CD14-positive monocyte (primary cell): ENCODE results near the gene CCDC40. TPM values are rescaled to one million over a fixed set of nuclear protein-coding genes. Genes with fewer than 3 reads are reported as not detected.

Source experiments
- DNase-seq, 3 donors: peaks; one replicate each; pipeline ENCODE4 v3.0.0-alpha.2; 2011 to 2022
- H2AFZ ChIP-seq: 2 replicates; pipeline ENCODE4 v1.6.0; 2012; ENCODE audit warnings: mild to moderate bottlenecking, low read depth, low read length, inconsistent platforms; ENCODE audit not compliant: insufficient read depth, poor library complexity, severe bottlenecking
- H3K27ac ChIP-seq, 2 donors: 1 replicate in 1 of 2; 2 replicates in 1 of 2; pipeline ENCODE4 v1.5.1; 2012 to 2013; ENCODE audit warnings: low read length in 2 of 2, control low read depth in 1 of 2, inconsistent platforms in 1 of 2, low read depth in 1 of 2, mild to moderate bottlenecking in 1 of 2
- H3K27me3 ChIP-seq, 2 donors: one replicate each; pipeline versions ENCODE4 v1.6.0 to v1.6.1; 2011 to 2013; ENCODE audit warnings: low read length in 2 of 2; ENCODE audit not compliant: control insufficient read depth in 2 of 2, insufficient read depth in 2 of 2
- H3K36me3 ChIP-seq, 2 donors: replicated peaks in 1 of 2; 1 replicate in 1 of 2; 2 replicates in 1 of 2; pipeline versions ENCODE4 v1.5.1 to v1.6.1; 2012 to 2013; ENCODE audit warnings: low read length in 2 of 2, control low read depth in 1 of 2, inconsistent platforms in 1 of 2, mild to moderate bottlenecking in 1 of 2; ENCODE audit not compliant: insufficient read depth in 2 of 2, control insufficient read depth in 1 of 2
- H3K4me1 ChIP-seq, 2 donors: 1 replicate in 1 of 2; 2 replicates in 1 of 2; pipeline versions ENCODE4 v1.5.1 to v1.6.1; 2012 to 2013; ENCODE audit warnings: low read length in 2 of 2, control low read depth in 1 of 2, inconsistent platforms in 1 of 2, mild to moderate bottlenecking in 1 of 2, moderate library complexity in 1 of 2; ENCODE audit not compliant: insufficient read depth in 2 of 2, control insufficient read depth in 1 of 2
- H3K4me2 ChIP-seq: replicated peaks from 2 replicates; pipeline ENCODE3; 2012; ENCODE audit warnings: low read length, moderate library complexity, mild to moderate bottlenecking; ENCODE audit not compliant: poor library complexity, severe bottlenecking; ENCODE audit errors: extremely low read depth
- H3K4me3 ChIP-seq, 3 experiments: fragments of 200-600 bp in 1 of 3; sonication (generic) in 1 of 3; replicated peaks in 1 of 3; 1 replicate in 2 of 3; 2 replicates in 1 of 3; pipeline ENCODE4 v1.5.1; 2011 to 2013; ENCODE audit warnings: low read length in 3 of 3, mild to moderate bottlenecking in 3 of 3, control low read depth in 2 of 3, low read depth in 2 of 3, inconsistent platforms in 1 of 3, moderate library complexity in 1 of 3
- H3K79me2 ChIP-seq: 2 replicates; pipeline ENCODE4 v1.6.0; 2012; ENCODE audit warnings: mild to moderate bottlenecking, control low read depth, inconsistent platforms, low read length, moderate library complexity; ENCODE audit not compliant: insufficient read depth
- H3K9ac ChIP-seq: 2 replicates; pipeline ENCODE4 v1.6.0; 2017; ENCODE audit warnings: low read length, mild to moderate bottlenecking; ENCODE audit not compliant: insufficient read depth, poor library complexity, severe bottlenecking
- H3K9me3 ChIP-seq, 2 donors: replicated peaks in 1 of 2; 1 replicate in 1 of 2; 2 replicates in 1 of 2; pipeline versions ENCODE4 v1.5.1 to v1.6.1; 2012 to 2013; ENCODE audit warnings: low read length in 2 of 2, control low read depth in 1 of 2; ENCODE audit not compliant: control insufficient read depth in 1 of 2, insufficient read depth in 1 of 2
- H4K20me1 ChIP-seq: 2 replicates; pipeline ENCODE4 v1.6.0; 2012; ENCODE audit warnings: mild to moderate bottlenecking, low read length, control low read depth, moderate library complexity; ENCODE audit not compliant: insufficient read depth
- H3K27ac Mint-ChIP-seq, 7 donors: one replicate each; pipeline ENCODE4 v1.8.0; 2020; ENCODE audit warnings: mild to moderate bottlenecking in 7 of 7, mixed read lengths in 7 of 7, moderate library complexity in 6 of 7, inconsistent platforms in 2 of 7
- H3K27me3 Mint-ChIP-seq, 3 donors: one replicate each; pipeline ENCODE4 v1.8.0; 2021 to 2022; ENCODE audit warnings: low read depth in 3 of 3, mild to moderate bottlenecking in 3 of 3, mixed read lengths in 3 of 3, moderate library complexity in 3 of 3, inconsistent platforms in 1 of 3
- H3K36me3 Mint-ChIP-seq, 2 donors: one replicate each; pipeline ENCODE4 v1.8.0; 2020; ENCODE audit warnings: mixed read lengths in 2 of 2, inconsistent platforms in 1 of 2, mild to moderate bottlenecking in 1 of 2
- H3K4me1 Mint-ChIP-seq: one replicate; pipeline ENCODE4 v1.8.0; 2020; ENCODE audit warnings: mild to moderate bottlenecking, mixed read lengths
- H3K4me3 Mint-ChIP-seq, 2 donors: one replicate each; pipeline ENCODE4 v1.8.0; 2020; ENCODE audit warnings: mild to moderate bottlenecking in 2 of 2, mixed read lengths in 2 of 2, moderate library complexity in 1 of 2
- H3K9me3 Mint-ChIP-seq, 7 donors: one replicate each; pipeline ENCODE4 v1.8.0; 2020 to 2022; ENCODE audit warnings: mixed read lengths in 7 of 7, mild to moderate bottlenecking in 6 of 7, moderate library complexity in 6 of 7, inconsistent platforms in 2 of 7
- WGBS: methylation state at CpG from one replicate; pipeline ENCODE4 v1.1.5; 2013; ENCODE audit warnings: missing lambda C conversion rate; ENCODE audit not compliant: insufficient coverage; 5-methylcytosine and 5-hydroxymethylcytosine counted together
- intact Hi-C, 2 donors: fragments of 100-400 bp; cut with micrococcal nuclease; formaldehyde crosslinking; loops; one replicate each; pipeline versions ENCODE4 v1.15.0 to v1.15.1; 2023
- polyA plus RNA-seq, 3 donors: library from polyadenylated mRNA; depleted of rRNA in 1 of 3; unstranded in 2 of 3; stranded (reverse) in 1 of 3; fragments of 300-500 nt in 2 of 3; fragments of >200 nt in 1 of 3; fragmentation: Illumina TruSeq in 2 of 3; gene quantifications; 1 replicate in 2 of 3; 2 replicates in 1 of 3; pipeline ENCODE4 v1.2.3, GENCODE V29; 2012 to 2021
- TF ChIP-seq, protein P1 (sequence below): fragments of 200-600 bp; IDR thresholded peaks from one replicate; pipeline ENCODE4 v1.8.0; 2022; ENCODE audit warnings: antibody characterized with exemption, mild to moderate bottlenecking

Gene CCDC40
- polyA plus RNA-seq, 3 donors, result 0.21 to 0.27 TPM; not detected in 1

DNA sequence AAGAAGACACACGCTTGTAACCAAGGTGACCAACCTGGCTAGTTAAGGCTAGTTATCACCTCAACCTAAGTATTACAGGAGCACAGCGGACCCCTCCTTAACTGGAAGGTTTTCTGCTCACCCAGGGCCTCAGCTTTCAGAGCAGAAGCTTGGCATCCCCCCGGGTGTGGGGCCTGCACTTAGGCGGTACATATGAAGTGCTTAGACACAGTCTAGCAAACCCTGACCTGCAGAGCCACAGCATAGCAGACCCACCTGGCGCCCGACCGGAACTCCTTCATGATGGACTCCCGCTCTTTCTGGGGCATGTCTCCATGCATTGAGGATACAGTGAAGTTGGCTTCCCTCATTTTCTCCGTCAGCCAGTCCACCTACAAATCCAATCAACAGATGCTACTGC, 100.7 kb downstream of the CCDC40 start:
- Mint-ChIP-seq H3K9me3 (no peaks in the 10 kb centered on the region), H3K27me3 (peaks cover 0 to 1% (median 1%) of the 10 kb centered on the region in 3 donors), H3K36me3 (peaks cover 92 to 98% of the 10 kb centered on the region in 2 donors), H3K4me3 (no peak overlapping the region), H3K4me1 (no peaks in the 10 kb centered on the region), H3K27ac (no peak overlapping the region)
- peaks cover 11% of the 10 kb centered on the region for H3K79me2 ChIP-seq
- H3K4me2 ChIP-seq, result no peak overlapping the region
- H3K4me1 ChIP-seq, result no peaks in the 10 kb centered on the region
- intact Hi-C loops, result no loop called here
- H3K27ac ChIP-seq, result no peak overlapping the region
- 100% methylated on average over 8 of the region's 9 CpGs for WGBS
- H3K9ac ChIP-seq, result no peak overlapping the region
- H3K4me3 ChIP-seq, result no peak overlapping the region
- H3K36me3 ChIP-seq, result peaks cover 90 to 95% of the 10 kb centered on the region in 2 donors
- DNase-seq, result no peak
- no peaks in the 10 kb centered on the region for H3K27me3 ChIP-seq
- peaks cover 15% of the 10 kb centered on the region for H4K20me1 ChIP-seq
- H3K9me3 ChIP-seq, result no peaks in the 10 kb centered on the region
- no peak overlapping the region for H2AFZ ChIP-seq
- TF ChIP-seq, protein P1, sequence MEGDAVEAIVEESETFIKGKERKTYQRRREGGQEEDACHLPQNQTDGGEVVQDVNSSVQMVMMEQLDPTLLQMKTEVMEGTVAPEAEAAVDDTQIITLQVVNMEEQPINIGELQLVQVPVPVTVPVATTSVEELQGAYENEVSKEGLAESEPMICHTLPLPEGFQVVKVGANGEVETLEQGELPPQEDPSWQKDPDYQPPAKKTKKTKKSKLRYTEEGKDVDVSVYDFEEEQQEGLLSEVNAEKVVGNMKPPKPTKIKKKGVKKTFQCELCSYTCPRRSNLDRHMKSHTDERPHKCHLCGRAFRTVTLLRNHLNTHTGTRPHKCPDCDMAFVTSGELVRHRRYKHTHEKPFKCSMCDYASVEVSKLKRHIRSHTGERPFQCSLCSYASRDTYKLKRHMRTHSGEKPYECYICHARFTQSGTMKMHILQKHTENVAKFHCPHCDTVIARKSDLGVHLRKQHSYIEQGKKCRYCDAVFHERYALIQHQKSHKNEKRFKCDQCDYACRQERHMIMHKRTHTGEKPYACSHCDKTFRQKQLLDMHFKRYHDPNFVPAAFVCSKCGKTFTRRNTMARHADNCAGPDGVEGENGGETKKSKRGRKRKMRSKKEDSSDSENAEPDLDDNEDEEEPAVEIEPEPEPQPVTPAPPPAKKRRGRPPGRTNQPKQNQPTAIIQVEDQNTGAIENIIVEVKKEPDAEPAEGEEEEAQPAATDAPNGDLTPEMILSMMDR, result no peak

DNA sequence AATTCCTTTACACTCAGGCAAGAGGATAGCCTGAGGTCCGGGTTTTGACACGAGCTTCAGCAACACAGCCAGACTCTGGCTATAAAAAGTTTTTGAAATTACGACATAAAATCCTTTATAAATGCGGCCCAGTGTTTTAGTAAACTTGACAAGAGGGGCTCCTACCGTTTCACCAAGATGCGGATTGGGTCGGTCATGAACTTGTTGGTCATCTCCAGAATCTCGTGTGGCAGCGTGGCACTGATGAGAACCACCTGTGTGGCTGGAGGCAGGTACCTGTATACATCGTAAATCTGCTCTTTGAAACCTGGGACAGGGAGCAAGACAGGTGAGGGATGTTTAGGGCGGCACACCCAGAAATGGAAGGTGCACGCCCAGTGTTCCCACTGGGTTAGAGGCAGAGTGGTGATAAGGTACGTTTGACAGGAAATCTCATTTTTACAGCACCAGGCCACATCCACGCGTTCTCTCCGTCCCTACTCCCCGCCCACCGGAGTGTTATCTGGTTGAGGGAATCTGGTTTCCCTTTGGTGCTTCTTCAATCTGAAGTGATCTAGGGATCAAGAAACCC, 102.5 kb downstream of the CCDC40 start:
- H3K4me1 Mint-ChIP-seq, result no peaks in the 10 kb centered on the region
- Histone ChIP-seq H4K20me1 (peaks cover 33% of the 10 kb centered on the region), H3K79me2 (peaks cover 29% of the 10 kb centered on the region), H3K27me3 (no peaks in the 10 kb centered on the region), H3K27ac (no peak overlapping the region), H3K36me3 (peaks cover 97 to 100% of the 10 kb centered on the region in 2 donors), H3K4me1 (no peaks in the 10 kb centered on the region), H3K9me3 (no peaks in the 10 kb centered on the region), H2AFZ (no peak overlapping the region), H3K4me3 (no peak overlapping the region), H3K9ac (no peak overlapping the region), H3K4me2 (no peak overlapping the region)
- WGBS, result 99% methylated on average over 8 of the region's 18 CpGs
- peaks cover 0 to 1% (median 0%) of the 10 kb centered on the region in 3 donors for H3K27me3 Mint-ChIP-seq
- intact Hi-C loops, result no loop called here
- no peak overlapping the region for H3K4me3 Mint-ChIP-seq
- H3K27ac Mint-ChIP-seq, result peak overlapping the region in 2 of 7 donors; percentile 58 to 69
- no peak for DNase-seq
- no peaks in the 10 kb centered on the region for H3K9me3 Mint-ChIP-seq
- H3K36me3 Mint-ChIP-seq, result peaks cover 92 to 100% of the 10 kb centered on the region in 2 donors
- TF ChIP-seq, protein P1, result no peak
